GM18499 (cell line): ENCODE measurements around the gene CLEC3A.
"Not testable (repeated sequence)": the region's sequence is repeated elsewhere in the genome, so short reads cannot be mapped to it uniquely, and the experiment has no call there.

Source experiments
- ATAC-seq: cut with Tn5 transposase; IDR thresholded peaks from one replicate; pipeline ENCODE4 v1.9.1; 2021; ENCODE audit warnings: moderate number of reproducible peaks; ENCODE audit not compliant: insufficient read depth, unreplicated experiment

The CLEC3A gene

GRCh38 chr16:78022347-78023060 lies at the start of gene CLEC3A:
CLEC3A (plus strand) TSS chr16:78022548; CDS start chr16:78022627, 79 bp downstream.
- ATAC-seq: no peak

GRCh38 chr16:77974883-77975282 lies 47.5 kb upstream of the CLEC3A start:
- no peak for ATAC-seq

- no peak for ATAC-seq
Measured at GRCh38 chr16:77975942-77976341, 46.4 kb upstream of the CLEC3A start.

- no peak for ATAC-seq
Measured at GRCh38 chr16:77977339-77977738, 45.0 kb upstream of the CLEC3A start.

GRCh38 chr16:77985111-77985510 lies 37.2 kb upstream of the CLEC3A start:
- ATAC-seq: no peak

- ATAC-seq: no peak
Measured at GRCh38 chr16:77986011-77986740, 36.2 kb upstream of the CLEC3A start.

GRCh38 chr16:77987810-77988209 lies 34.5 kb upstream of the CLEC3A start:
- no peak for ATAC-seq

- no peak for ATAC-seq
Measured at GRCh38 chr16:77989846-77990245, 32.5 kb upstream of the CLEC3A start.

- no peak for ATAC-seq
Measured at GRCh38 chr16:77991701-77992100, 30.6 kb upstream of the CLEC3A start.

GRCh38 chr16:77992381-77992780 lies 30.0 kb upstream of the CLEC3A start:
- not testable (repeated sequence) for ATAC-seq

- no peak for ATAC-seq
Measured at GRCh38 chr16:77993111-77993985, 29.0 kb upstream of the CLEC3A start.

- no peak for ATAC-seq
Measured at GRCh38 chr16:77995843-77996455, 26.4 kb upstream of the CLEC3A start.

- no peak for ATAC-seq
Measured at GRCh38 chr16:77998350-77999023, 23.9 kb upstream of the CLEC3A start.

GRCh38 chr16:78001451-78002025 lies 20.8 kb upstream of the CLEC3A start:
- no peak for ATAC-seq

GRCh38 chr16:78002915-78003538 lies 19.3 kb upstream of the CLEC3A start:
- peak; percentile 95 for ATAC-seq

- no peak for ATAC-seq
Measured at GRCh38 chr16:78004517-78004916, 17.8 kb upstream of the CLEC3A start.

- no peak for ATAC-seq
Measured at GRCh38 chr16:78005881-78006280, 16.5 kb upstream of the CLEC3A start.

- no peak for ATAC-seq
Measured at GRCh38 chr16:78007121-78007520, 15.2 kb upstream of the CLEC3A start.

GRCh38 chr16:78024159-78024558 lies 1.8 kb downstream of the CLEC3A start:
- no peak for ATAC-seq
